ENCODE data around the gene RTEL1.
"Not testable (repeated sequence)": the region's sequence is repeated elsewhere in the genome, so short reads cannot be mapped to it uniquely, and the experiment has no call there.

RTEL1 gene

DNA sequence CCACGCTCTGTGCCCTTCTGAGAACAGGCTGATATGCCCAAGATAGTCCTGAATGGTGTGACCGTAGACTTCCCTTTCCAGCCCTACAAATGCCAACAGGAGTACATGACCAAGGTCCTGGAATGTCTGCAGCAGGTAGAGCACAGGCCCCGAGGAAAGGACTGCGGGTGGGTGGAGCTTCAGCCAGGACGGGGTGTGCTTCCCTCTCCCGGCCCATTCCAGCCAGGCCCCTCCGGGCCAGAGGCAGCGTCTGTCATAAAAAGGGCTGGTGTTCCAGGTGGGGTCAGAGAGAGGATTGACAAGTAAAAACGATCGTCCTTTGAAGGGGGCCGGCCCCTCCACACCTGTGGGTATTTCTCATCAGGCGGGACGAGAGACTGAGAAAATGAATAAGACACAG lies 1.3 kb downstream of the RTEL1 start:
- Histone ChIP-seq H3K27me3 (ENCODE audit: insufficient read depth, low read length, poor library complexity) (no peaks in the 10 kb centered on the region), H3K27ac (ENCODE audit: low read length) (peak overlapping the region; percentile 86), H2AFZ (ENCODE audit: low read depth, low read length) (no peak overlapping the region), H3K4me3 (ENCODE audit: low read depth in 1 of 2, low read length in 2 of 2) (peak overlapping the region; percentile 61 to 86; a peak in 3 of 4 replicates), H3K4me2 (ENCODE audit: insufficient read depth, low read length) (peak overlapping the region; percentile 93), H3K9ac (ENCODE audit: low read depth, low read length) (peak overlapping the region; percentile 86), H3K9me3 (ENCODE audit: insufficient read depth, low read length, severe bottlenecking) (no peaks in the 10 kb centered on the region), H3K36me3 (ENCODE audit: insufficient read depth, low read length) (peaks cover 47% of the 10 kb centered on the region), H4K20me1 (ENCODE audit: insufficient read depth, low read length) (peaks cover 20% of the 10 kb centered on the region; the same call in 1 of the 2 replicates), H3K4me1 (ENCODE audit: insufficient read depth, low read length) (peaks cover 47% of the 10 kb centered on the region), H3K79me2 (ENCODE audit: insufficient read depth, low read length) (peaks cover 68% of the 10 kb centered on the region)
- DNase-seq (no peak), ATAC-seq (ENCODE audit: insufficient read depth, low read depth) (no peak)
- no peak for TF ChIP-seq EZH2 (IDR thresholded peaks at IDR 0.05; ENCODE audit: borderline replicate concordance, low read depth, low read length, severe bottlenecking)

GRCh38 chr20:63660174-63660573 lies 2.1 kb downstream of the RTEL1 start:
- H3K4me3 ChIP-seq (ENCODE audit: low read depth in 1 of 2, low read length in 2 of 2); H2AFZ ChIP-seq (ENCODE audit: low read depth, low read length); DNase-seq; H3K9ac ChIP-seq (ENCODE audit: low read depth, low read length); H3K27ac ChIP-seq (ENCODE audit: low read length); H3K27me3 ChIP-seq (ENCODE audit: insufficient read depth, low read length, poor library complexity); ATAC-seq (ENCODE audit: insufficient read depth, low read depth); H3K9me3 ChIP-seq (ENCODE audit: insufficient read depth, low read length, severe bottlenecking): not testable (repeated sequence)
- H3K4me1 ChIP-seq (ENCODE audit: insufficient read depth, low read length) = peaks cover 39% of the 10 kb centered on the region
- peaks cover 55% of the 10 kb centered on the region for H3K36me3 ChIP-seq (ENCODE audit: insufficient read depth, low read length)
- H3K4me2 ChIP-seq (ENCODE audit: insufficient read depth, low read length) = 0 out of 2 replicates have a peak overlapping the region, but pooled peaks have one; percentile 93
- H4K20me1 ChIP-seq (ENCODE audit: insufficient read depth, low read length) = peaks cover 20% of the 10 kb centered on the region; the same call in 1 of the 2 replicates
- peaks cover 63% of the 10 kb centered on the region for H3K79me2 ChIP-seq (ENCODE audit: insufficient read depth, low read length)

DNA sequence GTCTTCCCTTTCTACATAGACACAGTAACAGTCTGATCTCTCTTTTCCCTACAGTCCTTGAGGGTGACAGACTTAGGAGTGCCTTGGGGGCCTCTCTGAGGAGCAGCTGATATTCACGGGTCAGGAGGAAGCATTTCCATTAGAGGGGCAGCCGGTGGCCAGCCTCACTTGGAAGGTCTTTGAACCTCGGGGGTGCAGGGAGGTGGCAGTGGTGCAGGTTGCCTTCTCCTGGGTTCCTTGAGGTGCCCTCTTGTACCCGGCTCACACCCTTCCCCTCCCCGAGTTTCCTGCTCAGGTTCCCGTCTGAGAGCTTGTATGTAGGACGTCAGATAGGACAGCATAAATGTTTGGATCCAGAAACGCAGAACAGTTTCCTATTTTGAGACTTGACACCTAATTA lies 2.5 kb downstream of the RTEL1 start:
- no peak for ATAC-seq (ENCODE audit: insufficient read depth, low read depth)
- Histone ChIP-seq H3K27me3 (ENCODE audit: insufficient read depth, low read length, poor library complexity) (no peaks in the 10 kb centered on the region), H3K27ac (ENCODE audit: low read length) (no peak overlapping the region), H3K9ac (ENCODE audit: low read depth, low read length) (no peak overlapping the region), H3K4me1 (ENCODE audit: insufficient read depth, low read length) (peaks cover 35% of the 10 kb centered on the region), H3K79me2 (ENCODE audit: insufficient read depth, low read length) (peaks cover 66% of the 10 kb centered on the region), H3K9me3 (ENCODE audit: insufficient read depth, low read length, severe bottlenecking) (no peaks in the 10 kb centered on the region), H3K4me2 (ENCODE audit: insufficient read depth, low read length) (no peak overlapping the region), H3K36me3 (ENCODE audit: insufficient read depth, low read length) (peaks cover 58% of the 10 kb centered on the region), H3K4me3 (ENCODE audit: low read depth in 1 of 2, low read length in 2 of 2) (no peak overlapping the region), H4K20me1 (ENCODE audit: insufficient read depth, low read length) (peaks cover 24% of the 10 kb centered on the region; the same call in 1 of the 2 replicates), H2AFZ (ENCODE audit: low read depth, low read length) (no peak overlapping the region)
- TF ChIP-seq EZH2 (IDR thresholded peaks at IDR 0.05; ENCODE audit: borderline replicate concordance, low read depth, low read length, severe bottlenecking) (no peak), CTCF (IDR thresholded peaks at IDR 0.05; ENCODE audit: borderline replicate concordance, extremely low read depth, low read length, poor library complexity, severe bottlenecking) (no peak)
- no peak for DNase-seq

DNA sequence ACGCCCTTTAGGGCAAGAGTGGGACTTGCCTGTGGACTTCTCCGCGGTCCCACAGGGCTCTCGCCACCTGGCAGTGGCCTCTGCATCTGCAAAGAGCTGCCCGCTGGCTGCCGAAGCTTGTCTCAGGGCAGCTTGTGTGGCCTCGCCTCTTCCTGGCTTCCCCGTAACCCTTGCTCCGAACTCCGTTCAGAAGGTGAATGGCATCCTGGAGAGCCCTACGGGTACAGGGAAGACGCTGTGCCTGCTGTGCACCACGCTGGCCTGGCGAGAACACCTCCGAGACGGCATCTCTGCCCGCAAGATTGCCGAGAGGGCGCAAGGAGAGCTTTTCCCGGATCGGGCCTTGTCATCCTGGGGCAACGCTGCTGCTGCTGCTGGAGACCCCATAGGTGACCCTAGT lies 3.0 kb downstream of the RTEL1 start:
- Histone ChIP-seq H3K4me2 (ENCODE audit: insufficient read depth, low read length) (no peak overlapping the region), H3K27me3 (ENCODE audit: insufficient read depth, low read length, poor library complexity) (no peaks in the 10 kb centered on the region), H3K27ac (ENCODE audit: low read length) (no peak overlapping the region), H3K79me2 (ENCODE audit: insufficient read depth, low read length) (peaks cover 66% of the 10 kb centered on the region), H3K9me3 (ENCODE audit: insufficient read depth, low read length, severe bottlenecking) (no peaks in the 10 kb centered on the region), H3K4me1 (ENCODE audit: insufficient read depth, low read length) (peaks cover 35% of the 10 kb centered on the region), H4K20me1 (ENCODE audit: insufficient read depth, low read length) (peaks cover 24% of the 10 kb centered on the region; the same call in 1 of the 2 replicates), H3K9ac (ENCODE audit: low read depth, low read length) (no peak overlapping the region), H3K36me3 (ENCODE audit: insufficient read depth, low read length) (peaks cover 63% of the 10 kb centered on the region), H3K4me3 (ENCODE audit: low read depth in 1 of 2, low read length in 2 of 2) (no peak overlapping the region), H2AFZ (ENCODE audit: low read depth, low read length) (no peak overlapping the region)
- DNase-seq (no peak), ATAC-seq (ENCODE audit: insufficient read depth, low read depth) (no peak)
- no peak for TF ChIP-seq CTCF (IDR thresholded peaks at IDR 0.05; ENCODE audit: borderline replicate concordance, extremely low read depth, low read length, poor library complexity, severe bottlenecking)

All from DND-41 (cell line).